HG03108 (cell line): ENCODE results near the gene TUBB8B.
"Not testable (repeated sequence)": the region's sequence is repeated elsewhere in the genome, so short reads cannot be mapped to it uniquely, and the experiment has no call there.

ENCODE experiments used
- ATAC-seq: cut with Tn5 transposase; IDR thresholded peaks from one replicate; pipeline ENCODE4 v1.9.1; 2021; ENCODE audit warnings: moderate library complexity; ENCODE audit not compliant: unreplicated experiment

TUBB8B gene

DNA sequence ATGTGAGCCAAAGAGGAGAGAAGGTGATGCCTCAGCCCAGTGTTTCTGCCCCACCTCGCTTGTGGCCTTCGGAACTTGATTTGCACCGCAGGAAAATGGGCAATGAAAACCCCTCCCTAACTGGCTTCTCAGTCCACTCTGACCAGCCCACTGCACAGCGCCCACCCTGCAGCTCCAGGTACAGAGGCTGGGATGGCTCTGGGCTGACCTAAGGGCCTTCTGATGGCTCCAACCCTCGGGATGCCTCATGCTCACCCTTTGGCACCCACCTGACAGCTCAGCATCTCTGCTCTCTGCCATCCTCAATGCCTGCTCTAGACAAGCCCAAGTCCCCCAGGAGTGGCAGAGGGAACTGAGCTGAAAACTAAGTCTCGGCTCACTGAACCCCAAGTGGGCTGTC lies 36.2 kb downstream of the TUBB8B start:
- ATAC-seq = not testable (repeated sequence)

DNA sequence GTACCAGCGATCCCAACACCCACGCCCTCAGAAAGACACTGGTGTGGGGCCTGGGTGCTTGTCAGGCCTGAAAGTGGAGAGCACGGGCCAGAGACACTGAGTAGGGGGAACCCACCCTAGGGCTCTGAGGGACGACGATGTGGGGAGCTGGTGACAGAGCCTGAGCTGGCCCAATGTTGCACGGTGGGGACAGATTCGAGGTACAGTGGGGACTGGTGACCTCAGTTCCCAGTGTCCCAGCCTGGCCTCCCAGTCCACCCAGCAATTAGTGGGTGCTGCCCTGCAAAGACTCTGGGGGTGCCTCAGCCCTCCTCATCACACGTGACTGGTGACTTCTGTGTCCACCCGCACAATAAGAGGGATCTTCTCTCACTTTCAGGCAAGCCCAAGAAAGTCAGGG lies 36.6 kb downstream of the TUBB8B start:
- not testable (repeated sequence) for ATAC-seq

- ATAC-seq = not testable (repeated sequence)
Observed at GRCh38 chr18:11383-12274, 37.8 kb downstream of the TUBB8B start.

- not testable (repeated sequence) for ATAC-seq
Observed at GRCh38 chr18:10624-11184, 38.7 kb downstream of the TUBB8B start.

DNA sequence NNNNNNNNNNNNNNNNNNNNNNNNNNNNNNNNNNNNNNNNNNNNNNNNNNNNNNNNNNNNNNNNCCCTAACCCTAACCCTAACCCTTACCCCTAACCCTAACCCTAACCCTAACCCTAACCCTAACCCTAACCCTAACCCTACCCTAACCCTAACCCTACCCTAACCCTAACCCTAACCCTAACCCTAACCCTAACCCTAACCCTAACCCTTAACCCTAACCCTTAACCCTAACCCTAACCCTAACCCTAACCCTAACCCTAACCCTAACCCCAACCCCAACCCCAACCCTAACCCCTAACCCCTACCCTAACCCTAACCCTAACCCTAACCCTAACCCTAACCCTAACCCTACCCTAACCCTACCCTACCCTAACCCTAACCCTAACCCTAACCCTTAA lies 39.5 kb downstream of the TUBB8B start:
- not testable (repeated sequence) for ATAC-seq
